NB4 (cell line): Measurements from ENCODE around the gene GOLGA6C.

Experiments
- POLR2A ChIP-seq: IDR thresholded peaks from 2 replicates; pipeline ENCODE4 v1.6.1; 2011; ENCODE audit warnings: mild to moderate bottlenecking; ENCODE audit not compliant: insufficient read length; ENCODE audit errors: extremely low read depth
- TF ChIP-seq, protein P1 (sequence below): IDR thresholded peaks from one replicate; pipeline ENCODE4 v1.5.1; 2012; ENCODE audit warnings: low read depth, low read length

DNA sequence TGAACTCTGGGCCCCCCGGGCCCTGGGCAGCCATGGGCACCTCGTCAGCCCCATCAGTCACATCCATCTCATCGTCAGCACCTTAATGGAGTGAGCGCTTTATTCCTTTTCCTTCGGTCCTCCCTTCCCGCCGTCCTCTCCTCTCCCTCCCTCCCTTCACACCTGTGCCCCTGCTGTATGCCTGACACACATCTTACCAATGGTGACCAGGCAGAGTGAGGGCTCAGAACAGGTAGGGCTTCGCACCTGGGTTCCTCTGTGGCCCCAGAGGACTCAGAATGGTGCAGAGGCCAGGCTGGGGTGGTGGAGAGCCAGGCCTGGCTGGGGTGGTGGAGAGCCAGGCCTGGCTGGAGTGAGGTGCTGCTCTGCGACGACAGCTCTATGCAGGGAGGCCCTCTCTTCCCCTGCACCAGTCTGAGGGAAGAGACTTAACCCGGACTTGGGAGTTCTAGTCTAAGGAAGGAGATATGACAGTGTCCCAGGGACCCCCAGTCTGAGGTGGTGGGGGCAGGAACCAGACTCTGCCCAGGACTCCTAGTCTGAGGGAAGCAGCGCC lies 44.8 kb upstream of the GOLGA6C start:
- TF ChIP-seq, protein P1, sequence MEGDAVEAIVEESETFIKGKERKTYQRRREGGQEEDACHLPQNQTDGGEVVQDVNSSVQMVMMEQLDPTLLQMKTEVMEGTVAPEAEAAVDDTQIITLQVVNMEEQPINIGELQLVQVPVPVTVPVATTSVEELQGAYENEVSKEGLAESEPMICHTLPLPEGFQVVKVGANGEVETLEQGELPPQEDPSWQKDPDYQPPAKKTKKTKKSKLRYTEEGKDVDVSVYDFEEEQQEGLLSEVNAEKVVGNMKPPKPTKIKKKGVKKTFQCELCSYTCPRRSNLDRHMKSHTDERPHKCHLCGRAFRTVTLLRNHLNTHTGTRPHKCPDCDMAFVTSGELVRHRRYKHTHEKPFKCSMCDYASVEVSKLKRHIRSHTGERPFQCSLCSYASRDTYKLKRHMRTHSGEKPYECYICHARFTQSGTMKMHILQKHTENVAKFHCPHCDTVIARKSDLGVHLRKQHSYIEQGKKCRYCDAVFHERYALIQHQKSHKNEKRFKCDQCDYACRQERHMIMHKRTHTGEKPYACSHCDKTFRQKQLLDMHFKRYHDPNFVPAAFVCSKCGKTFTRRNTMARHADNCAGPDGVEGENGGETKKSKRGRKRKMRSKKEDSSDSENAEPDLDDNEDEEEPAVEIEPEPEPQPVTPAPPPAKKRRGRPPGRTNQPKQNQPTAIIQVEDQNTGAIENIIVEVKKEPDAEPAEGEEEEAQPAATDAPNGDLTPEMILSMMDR, result no peak
- peak; percentile 27 for TF ChIP-seq POLR2A
